ENCODE results near the gene C2CD2. TPM values are rescaled to one million over a fixed set of nuclear protein-coding genes. Genes with fewer than 3 reads are reported as not detected.

Gene C2CD2
- total and polyA plus RNA-seq, 2 donors (not counting 3 experiments of a cell fraction or from before 2014, with no cell fraction given): 32.6 to 41.2 TPM

GRCh38 chr21:41852151-41852928 is 101.5 kb downstream of the C2CD2 start:
- Histone ChIP-seq H3K4me3 (replicated peaks in 1 of 3; ENCODE audit: insufficient read depth in 1 of 3, low read depth in 1 of 3, low read length in 3 of 3) (no peak overlapping the region), H3K27ac (ENCODE audit: insufficient read depth, low read depth, low read length) (no peak overlapping the region), H3K9ac (replicated peaks; ENCODE audit: extremely low read depth, insufficient read depth, low read length) (no peak overlapping the region), H3K9me1 (replicated peaks; ENCODE audit: control insufficient read depth, extremely low read depth, insufficient read depth, low read length) (no peaks in the 10 kb centered on the region), H4K20me1 (replicated peaks; ENCODE audit: control insufficient read depth, extremely low read depth, insufficient read depth, low read length) (no peaks in the 10 kb centered on the region), H3K9me3 (replicated peaks; ENCODE audit: control insufficient read depth, insufficient read depth, low read length) (no peaks in the 10 kb centered on the region), H3K4me2 (ENCODE audit: insufficient read depth, low read length) (no peak overlapping the region), H3K36me3 (ENCODE audit: control insufficient read depth in 2 of 2, extremely low read depth in 1 of 2, insufficient read depth in 2 of 2, low read length in 2 of 2) (peaks cover 7 to 15% of the 10 kb centered on the region in 2 experiments), H2AFZ (ENCODE audit: low read depth, low read length) (no peak overlapping the region), H3K4me1 (ENCODE audit: control insufficient read depth, extremely low read depth, insufficient read depth, low read length) (no peaks in the 10 kb centered on the region), H3K79me2 (ENCODE audit: control insufficient read depth, insufficient read depth, low read length) (no peaks in the 10 kb centered on the region), H3K27me3 (ENCODE audit: control insufficient read depth in 2 of 2, insufficient read depth in 2 of 2, low read length in 2 of 2) (no peaks in the 10 kb centered on the region)
- no TSS peak for BruUV-seq (replicated peaks)
- intact Hi-C loops (cut with micrococcal nuclease): no loop called here
- FAIRE-seq (no peak), DNase-seq (ENCODE audit: low read depth, low spot score) (no peak)
- dilution Hi-C loops (cut with MboI; ENCODE audit: extremely low pct_ligation_motif_present, low sequenced_read_pairs): no loop called here
- CTCF ChIA-PET: interaction anchor here (0.8 kb wide), 1 partner anchor 11 kb away, joined by 3 read pairs; no protein-coding TSS in a partner anchor
- TF ChIP-seq EZH2 (IDR thresholded peaks at IDR 0.05; ENCODE audit: borderline replicate concordance, low read depth, low read length, severe bottlenecking) (no peak), CTCF (IDR thresholded peaks at IDR 0.05; ENCODE audit: extremely low read depth in 1 of 2, insufficient read depth in 1 of 2, low read depth in 1 of 2, low read length in 2 of 2) (no peak), FOS (IDR thresholded peaks at IDR 0.05; ENCODE audit: borderline replicate concordance, insufficient read depth, low read length) (no peak), MYC (IDR thresholded peaks at IDR 0.05; ENCODE audit: low read depth, low read length) (no peak), MAX (IDR thresholded peaks at IDR 0.05; ENCODE audit: insufficient read depth, insufficient read length) (no peak), JUN (IDR thresholded peaks at IDR 0.05; ENCODE audit: borderline replicate concordance, insufficient read depth, insufficient read length, low read depth) (no peak), POLR2AphosphoS5 (IDR thresholded peaks at IDR 0.05; ENCODE audit: insufficient read depth, low read depth, low read length) (no peak), GATA2 (IDR thresholded peaks at IDR 0.05; ENCODE audit: insufficient read depth, insufficient read length, low read depth, low read length) (no peak), POLR2A (IDR thresholded peaks at IDR 0.05; ENCODE audit: low read depth, low read length) (no peak)
- POLR2A ChIA-PET: no interaction called here

All from endothelial cell of umbilical vein (primary cell).